Activated CD4-positive, alpha-beta memory T cell treated with anti-CD3 and anti-CD28 coated beads, Interleukin-2, amount 10 ng/mL, durations not matched to agents 7 days and 5 days (primary cell): ENCODE data around the gene GUCD1. TPM values are rescaled to one million over a fixed set of nuclear protein-coding genes. Genes with fewer than 3 reads are reported as not detected.
A peak's percentile ranks its signal among the peaks of the same experiment; 100 is the strongest.

ENCODE experiments used
- CTCF ChIA-PET: fragments of 350-600 bp; sonication (Branson Sonifier 250); formaldehyde crosslinking; loops from one replicate; lab custom pipeline; 2021; ENCODE audit warnings: antibody characterized with exemption, inconsistent platforms; lab: Charles Lee
- POLR2A ChIA-PET: fragments of 350-600 bp; sonication (Branson Sonifier 250); formaldehyde crosslinking; loops from one replicate; lab custom pipeline; 2021; ENCODE audit warnings: antibody characterized with exemption; lab: Charles Lee
- DNase-seq: peaks from one replicate; pipeline ENCODE4 v3.0.0-alpha.2; 2020
- H3K27ac Mint-ChIP-seq: one replicate; pipeline ENCODE4 v1.8.0; 2021; ENCODE audit warnings: mild to moderate bottlenecking, mixed read lengths
- H3K27me3 Mint-ChIP-seq: one replicate; pipeline ENCODE4 v1.8.0; 2021; ENCODE audit warnings: mixed read lengths
- H3K36me3 Mint-ChIP-seq: one replicate; pipeline ENCODE4 v1.8.0; 2021; ENCODE audit warnings: low read depth, mixed read lengths
- H3K4me1 Mint-ChIP-seq: one replicate; pipeline ENCODE4 v1.8.0; 2021; ENCODE audit warnings: mixed read lengths
- H3K4me3 Mint-ChIP-seq: one replicate; pipeline ENCODE4 v1.8.0; 2021; ENCODE audit warnings: mild to moderate bottlenecking, mixed read lengths
- H3K9me3 Mint-ChIP-seq: one replicate; pipeline ENCODE4 v1.8.0; 2021; ENCODE audit warnings: mixed read lengths
- total RNA-seq, 2 experiments: library from RNA; stranded (reverse); gene quantifications; one replicate each; pipeline ENCODE4 v1.2.3, GENCODE V29; 2021

The GUCD1 gene
- total RNA-seq, 2 experiments from 2014 or later = 115 to 118 TPM

GRCh38 chr22:24513378-24514240 is 41.3 kb downstream of the GUCD1 start:
- POLR2A ChIA-PET = no interaction called here
- Mint-ChIP-seq H3K4me3 (no peak overlapping the region), H3K36me3 (no peaks in the 10 kb centered on the region), H3K27me3 (peaks cover 13% of the 10 kb centered on the region), H3K9me3 (no peaks in the 10 kb centered on the region), H3K4me1 (peaks cover 16% of the 10 kb centered on the region), H3K27ac (no peak overlapping the region)
- CTCF ChIA-PET = interaction anchor here (1.6 kb wide), 1 partner anchor 10 kb away, joined by 3 read pairs; no protein-coding TSS in a partner anchor
- DNase-seq = no peak

GRCh38 chr22:24512043-24512442 is 42.9 kb downstream of the GUCD1 start:
- Mint-ChIP-seq H3K9me3 (no peaks in the 10 kb centered on the region), H3K4me3 (no peak overlapping the region), H3K4me1 (peaks cover 17% of the 10 kb centered on the region), H3K27me3 (peaks cover 8% of the 10 kb centered on the region), H3K27ac (no peak overlapping the region), H3K36me3 (no peaks in the 10 kb centered on the region)
- POLR2A ChIA-PET = no interaction called here
- DNase-seq = no peak
- CTCF ChIA-PET = interaction anchor here (0.9 kb wide), 1 partner anchor 16 kb away, joined by 4 read pairs; no protein-coding TSS in a partner anchor

DNA sequence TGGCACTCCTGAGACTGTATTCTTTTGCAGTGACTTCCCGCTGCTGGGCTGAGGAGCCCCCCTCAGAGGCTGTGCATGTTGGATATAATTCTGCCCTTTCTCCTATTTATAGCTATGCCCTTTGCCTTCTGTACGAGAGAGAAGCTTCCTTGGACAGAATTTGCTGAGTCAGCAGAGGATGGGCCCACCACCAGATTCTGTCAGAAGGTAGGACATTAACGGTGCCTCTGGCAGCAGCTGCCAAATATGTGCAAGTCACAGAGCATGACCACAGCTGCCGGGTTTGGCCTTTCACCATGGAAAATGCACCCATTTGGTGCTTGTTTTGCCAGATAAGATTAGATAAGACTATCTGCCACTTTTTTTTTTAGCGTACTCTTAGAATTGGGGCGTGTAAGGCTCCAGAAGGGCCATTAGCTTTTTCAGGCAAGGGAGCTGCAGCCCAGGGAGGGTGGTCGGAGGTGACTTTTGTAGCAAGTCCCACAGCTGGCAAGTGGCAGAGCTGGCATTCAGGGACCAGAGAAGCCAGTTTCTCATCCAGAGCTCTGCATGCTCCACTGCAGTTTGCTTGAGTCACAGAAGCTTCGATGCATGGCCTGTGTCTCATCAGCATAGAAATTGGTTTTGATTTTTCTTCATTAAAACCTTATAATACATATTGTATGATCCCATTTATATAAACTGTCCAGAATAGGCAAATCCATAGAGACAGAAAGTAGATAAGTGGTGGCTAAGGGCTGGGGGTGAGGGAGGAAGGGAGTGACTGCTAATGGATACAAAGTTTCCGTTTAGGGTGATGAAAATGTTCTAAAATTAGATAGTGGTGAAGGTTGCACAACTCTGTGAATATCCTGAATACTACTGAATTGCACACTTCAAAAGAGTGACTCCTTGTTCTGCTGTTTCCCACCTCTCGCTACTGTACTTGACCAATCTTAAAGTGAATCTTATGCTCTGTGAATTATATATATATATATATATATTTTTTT is 44.0 kb downstream of the GUCD1 start:
- Mint-ChIP-seq H3K4me1 (peaks cover 23% of the 10 kb centered on the region), H3K36me3 (no peaks in the 10 kb centered on the region), H3K4me3 (no peak overlapping the region), H3K27ac (peak overlapping the region; percentile 18), H3K9me3 (no peaks in the 10 kb centered on the region), H3K27me3 (peaks cover 7% of the 10 kb centered on the region)
- no peak for DNase-seq
- POLR2A ChIA-PET = interaction anchor here (0.6 kb wide), 1 partner anchor 29 kb away, joined by 5 read pairs; no protein-coding TSS in a partner anchor
- CTCF ChIA-PET = interaction anchor here (0.7 to 1.6 kb wide), 3 partner anchors 8 to 20 kb away, joined by 3 to 4 read pairs (median 3); no protein-coding TSS in a partner anchor

GRCh38 chr22:24507716-24508115 is 47.2 kb downstream of the GUCD1 start:
- Mint-ChIP-seq H3K4me3 (no peak overlapping the region), H3K36me3 (no peaks in the 10 kb centered on the region), H3K27ac (no peak overlapping the region), H3K9me3 (no peaks in the 10 kb centered on the region), H3K27me3 (peaks cover 3% of the 10 kb centered on the region), H3K4me1 (peaks cover 31% of the 10 kb centered on the region)
- no peak for DNase-seq
- POLR2A ChIA-PET = interaction anchor here (1.4 kb wide), 1 partner anchor 9 kb away, joined by 3 read pairs; no protein-coding TSS in a partner anchor
- CTCF ChIA-PET = interaction anchor here (2.3 kb wide), 1 partner anchor 15 kb away, joined by 9 read pairs; no protein-coding TSS in a partner anchor

DNA sequence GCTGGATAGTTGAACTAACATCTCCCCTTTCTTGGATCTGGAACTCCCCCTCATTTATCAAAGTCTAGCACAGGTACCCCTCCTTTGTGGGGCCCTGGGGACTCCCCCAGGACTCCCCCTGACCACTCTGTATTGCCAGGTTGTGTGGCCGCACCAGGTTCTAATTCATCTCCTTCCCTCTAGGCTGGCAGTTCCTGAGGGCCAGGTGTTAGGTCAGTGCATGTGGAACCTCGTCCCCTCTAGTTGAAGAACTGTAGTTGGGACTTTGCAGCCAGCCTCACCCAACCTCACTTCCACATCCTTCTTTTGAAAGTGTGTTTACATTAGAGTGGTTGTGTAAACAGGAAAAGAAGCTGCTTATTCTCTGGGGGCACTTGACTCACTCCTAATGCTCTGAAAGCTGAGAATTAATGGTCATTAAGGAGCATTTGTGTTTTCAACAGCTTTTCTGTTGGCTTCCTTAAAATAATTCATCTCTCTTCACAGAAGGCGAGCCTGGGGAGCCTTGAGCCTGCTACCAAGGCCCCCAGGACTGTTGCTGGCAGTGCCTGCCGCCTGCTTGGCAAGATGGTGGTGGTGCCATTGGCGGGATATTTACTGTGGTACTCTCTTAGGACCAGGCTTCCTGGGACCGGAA is 48.0 kb downstream of the GUCD1 start:
- CTCF ChIA-PET = interaction anchor here (1.0 to 2.3 kb wide), 2 partner anchors 16 to 84 kb away, joined by 4 to 9 read pairs; no protein-coding TSS in a partner anchor
- POLR2A ChIA-PET = interaction anchor here (1.4 kb wide), 1 partner anchor 9 kb away, joined by 3 read pairs; no protein-coding TSS in a partner anchor
- peaks cover 29% of the 10 kb centered on the region for H3K4me1 Mint-ChIP-seq

GRCh38 chr22:24504956-24505736 is 49.8 kb downstream of the GUCD1 start:
- Mint-ChIP-seq H3K36me3 (no peaks in the 10 kb centered on the region), H3K27me3 (peaks cover 3% of the 10 kb centered on the region), H3K27ac (no peak overlapping the region), H3K4me3 (no peak overlapping the region), H3K9me3 (no peaks in the 10 kb centered on the region), H3K4me1 (peaks cover 16% of the 10 kb centered on the region)
- ChIA-PET POLR2A (no interaction called here), CTCF (no interaction called here)
- DNase-seq = no peak

More for the DNA sequence above, 48.0 kb downstream of the GUCD1 start:
- Mint-ChIP-seq H3K36me3 (no peaks in the 10 kb centered on the region), H3K27ac (no peak overlapping the region), H3K9me3 (no peaks in the 10 kb centered on the region), H3K27me3 (peaks cover 3% of the 10 kb centered on the region), H3K4me3 (no peak overlapping the region)
- DNase-seq = no peak

DNA sequence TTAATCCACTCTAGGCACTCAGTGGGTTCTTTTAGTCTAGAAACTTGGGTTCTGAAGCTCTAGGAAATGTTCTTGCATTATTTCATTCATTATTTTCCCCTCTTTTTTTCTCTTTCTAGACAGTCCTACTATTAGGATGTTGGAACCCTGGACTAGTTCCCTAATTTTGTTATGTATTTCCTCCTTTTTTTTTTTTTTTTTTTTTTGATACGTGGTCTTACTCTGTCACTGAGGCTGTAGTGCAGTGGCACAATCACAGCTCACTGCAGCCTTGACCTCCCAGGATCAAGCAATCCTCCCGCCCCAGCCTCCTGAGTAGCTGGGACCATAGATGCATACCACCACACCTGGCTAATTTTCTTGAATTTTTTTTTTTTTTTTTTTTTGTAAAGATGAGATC is 50.4 kb downstream of the GUCD1 start:
- ChIA-PET CTCF (interaction anchor here (2.9 kb wide), 1 partner anchor 82 kb away, joined by 30 read pairs; no protein-coding TSS in a partner anchor), POLR2A (no interaction called here)
- H3K36me3 Mint-ChIP-seq = no peaks in the 10 kb centered on the region
- H3K9me3 Mint-ChIP-seq = no peaks in the 10 kb centered on the region
- DNase-seq = no peak
- H3K4me1 Mint-ChIP-seq = peaks cover 16% of the 10 kb centered on the region
- H3K27ac Mint-ChIP-seq = no peak overlapping the region
- no peak overlapping the region for H3K4me3 Mint-ChIP-seq
- H3K27me3 Mint-ChIP-seq = peaks cover 3% of the 10 kb centered on the region

DNA sequence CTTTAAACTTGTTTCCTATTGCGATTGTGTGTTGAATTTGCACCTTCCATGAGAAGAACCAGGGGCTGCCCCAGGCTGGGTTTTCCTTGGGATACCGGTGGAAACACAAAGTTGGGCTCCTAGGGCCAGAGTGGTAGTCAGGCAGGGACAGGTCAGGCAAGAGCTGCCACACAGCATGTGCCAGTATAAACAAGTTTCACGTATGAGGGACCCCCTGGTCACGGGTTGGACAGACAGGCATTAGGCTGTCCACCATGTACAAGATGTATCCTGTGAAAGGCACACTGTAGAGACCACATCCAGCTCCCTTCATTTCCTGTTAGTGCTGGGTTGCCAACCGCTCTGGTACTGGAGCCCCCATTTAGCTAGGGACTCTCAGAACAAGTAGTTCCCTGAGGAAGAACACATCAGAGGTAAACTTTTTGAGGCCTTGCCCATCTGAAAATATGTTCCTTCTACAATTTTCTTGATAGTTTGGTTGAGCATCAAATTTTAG is 51.0 kb downstream of the GUCD1 start:
- no peaks in the 10 kb centered on the region for H3K9me3 Mint-ChIP-seq
- ChIA-PET POLR2A (no interaction called here), CTCF (interaction anchor here (1.3 to 2.9 kb wide), 4 partner anchors 24 to 181 kb away, joined by 3 to 30 read pairs (median 8); no protein-coding TSS in a partner anchor)
- no peak overlapping the region for H3K4me3 Mint-ChIP-seq
- peaks cover 3% of the 10 kb centered on the region for H3K27me3 Mint-ChIP-seq
- no peaks in the 10 kb centered on the region for H3K36me3 Mint-ChIP-seq
- DNase-seq = no peak
- no peak overlapping the region for H3K27ac Mint-ChIP-seq
- H3K4me1 Mint-ChIP-seq = peaks cover 16% of the 10 kb centered on the region

DNA sequence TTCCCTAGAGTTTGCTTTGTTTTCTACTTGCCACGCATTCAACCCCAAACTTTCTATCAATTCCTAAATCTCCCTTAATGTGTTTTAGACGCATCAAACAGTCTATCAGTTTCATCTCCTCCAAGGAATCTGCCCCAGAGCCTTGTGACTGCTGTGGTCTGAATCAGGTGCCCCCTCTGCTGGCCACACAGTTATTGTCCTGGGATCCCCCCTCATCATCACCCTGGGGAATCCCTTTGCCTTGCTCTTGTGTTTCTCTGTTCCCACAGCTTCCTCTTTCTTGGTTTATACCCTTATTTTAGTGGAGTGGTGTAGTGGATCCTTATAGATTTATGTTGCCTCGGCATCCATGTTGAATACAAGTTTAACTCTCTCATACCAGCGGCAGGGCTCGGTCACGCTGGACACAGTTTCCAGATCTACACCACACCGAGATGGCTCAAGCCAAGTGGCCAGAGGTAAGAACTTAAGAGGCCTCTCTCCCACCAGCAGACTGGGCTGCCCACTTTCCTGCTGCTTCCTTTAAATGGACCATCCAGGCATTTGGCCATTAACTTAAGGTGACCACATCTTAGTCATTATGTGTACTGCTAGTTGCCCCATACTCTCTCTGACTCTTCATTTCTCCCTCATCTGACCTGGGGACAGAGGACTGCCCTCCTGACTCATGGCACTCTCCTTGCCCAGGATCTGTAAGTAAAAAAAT is 51.6 kb downstream of the GUCD1 start:
- peaks cover 3% of the 10 kb centered on the region for H3K27me3 Mint-ChIP-seq
- H3K4me3 Mint-ChIP-seq = no peak overlapping the region
- ChIA-PET POLR2A (interaction anchor here (1.3 kb wide), 1 partner anchor 76 kb away, joined by 4 read pairs; the partner anchor contains the start of gene ADORA2A), CTCF (interaction anchor here (0.6 to 2.9 kb wide), 11 partner anchors 10 to 180 kb away, joined by 3 to 30 read pairs (median 5); no protein-coding TSS in a partner anchor)
- no peaks in the 10 kb centered on the region for H3K36me3 Mint-ChIP-seq
- H3K27ac Mint-ChIP-seq = no peak overlapping the region
- no peaks in the 10 kb centered on the region for H3K9me3 Mint-ChIP-seq
- peak; percentile 66 for DNase-seq
- H3K4me1 Mint-ChIP-seq = peaks cover 16% of the 10 kb centered on the region

DNA sequence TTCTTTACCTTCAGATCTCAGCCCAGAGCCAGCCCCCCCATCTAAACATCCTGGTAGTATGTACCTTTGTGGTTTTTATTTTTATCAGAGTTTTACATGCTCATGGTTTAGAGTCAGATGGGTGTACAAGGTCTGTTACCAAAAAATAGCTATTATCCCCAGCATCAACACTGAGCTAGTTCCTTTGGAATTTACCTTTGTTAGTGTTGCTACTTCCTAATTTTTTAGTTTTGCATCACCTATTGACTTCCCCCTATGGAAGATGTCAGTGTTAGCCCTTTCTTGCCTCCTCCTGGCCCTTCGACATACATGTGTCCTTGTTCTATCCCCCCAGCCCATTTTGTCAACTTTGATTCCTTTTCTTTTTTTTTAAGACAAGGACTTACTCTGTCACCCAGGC is 52.4 kb downstream of the GUCD1 start:
- H3K4me3 Mint-ChIP-seq = no peak overlapping the region
- no peak for DNase-seq
- peaks cover 3% of the 10 kb centered on the region for H3K27me3 Mint-ChIP-seq
- POLR2A ChIA-PET = interaction anchor here (1.3 kb wide), 1 partner anchor 75 kb away, joined by 4 read pairs; the partner anchor contains the start of gene ADORA2A
- no peaks in the 10 kb centered on the region for H3K9me3 Mint-ChIP-seq
- H3K27ac Mint-ChIP-seq = no peak overlapping the region
- no peaks in the 10 kb centered on the region for H3K36me3 Mint-ChIP-seq
- CTCF ChIA-PET = interaction anchor here (0.6 to 2.9 kb wide), 13 partner anchors 8 to 179 kb away, joined by 3 to 30 read pairs (median 4); no protein-coding TSS in a partner anchor
- H3K4me1 Mint-ChIP-seq = peaks cover 23% of the 10 kb centered on the region
